Heart right ventricle (tissue), 16 donors: ENCODE measurements around the gene TADA2A. TPM values are rescaled to one million over a fixed set of nuclear protein-coding genes. Genes with fewer than 3 reads are reported as not detected.

Experiments used
- ATAC-seq, 8 donors: fragments of 200-7000 bp; cut with Tn5 transposase; one replicate each; pipeline ENCODE4 v1.9.1; 2020; ENCODE audit warnings: mild to moderate bottlenecking in 8 of 8, moderate library complexity in 8 of 8, moderate number of reproducible peaks in 1 of 8
- DNase-seq, 2 donors: peaks; one replicate each; pipeline ENCODE4 v3.0.0-alpha.2; 2020
- H3K27ac ChIP-seq, 10 donors: fragments of 200-600 bp; sonication (generic) in 2 of 10; one replicate each; pipeline versions ENCODE4 v1.5.0 to v1.8.0; 2020 to 2022; ENCODE audit warnings: mild to moderate bottlenecking in 3 of 10
- H3K27me3 ChIP-seq, 7 donors: fragments of 200-600 bp; one replicate each; pipeline ENCODE4 v1.8.0; 2021 to 2022; ENCODE audit warnings: mild to moderate bottlenecking in 2 of 7
- H3K36me3 ChIP-seq, 9 donors: fragments of 200-600 bp; sonication (generic) in 1 of 9; one replicate each; pipeline versions ENCODE4 v1.5.0 to v1.8.0; 2020 to 2022; ENCODE audit warnings: mild to moderate bottlenecking in 2 of 9
- H3K4me1 ChIP-seq, 9 donors: fragments of 200-600 bp; sonication (generic) in 1 of 9; one replicate each; pipeline versions ENCODE4 v1.5.0 to v1.8.0; 2020 to 2022; ENCODE audit warnings: mild to moderate bottlenecking in 4 of 9
- H3K4me3 ChIP-seq, 10 donors: fragments of 200-600 bp; sonication (generic) in 2 of 10; one replicate each; pipeline versions ENCODE4 v1.5.0 to v1.8.0; 2020 to 2022; ENCODE audit warnings: mild to moderate bottlenecking in 7 of 10, moderate library complexity in 2 of 10
- H3K9me3 ChIP-seq, 11 donors: fragments of 200-600 bp in 10 of 11; sonication (generic) in 2 of 11; one replicate each; pipeline versions ENCODE4 v1.5.0 to v1.8.0; 2013 to 2022; ENCODE audit warnings: mild to moderate bottlenecking in 2 of 11, control low read depth in 1 of 11, moderate library complexity in 1 of 11
- CTCF ChIP-seq, 9 donors: fragments of 200-600 bp; sonication (generic) in 2 of 9; IDR thresholded peaks; one replicate each; pipeline versions ENCODE4 v1.5.0 to v1.8.0; 2021 to 2022; ENCODE audit warnings: antibody characterized with exemption in 9 of 9, mild to moderate bottlenecking in 5 of 9, moderate library complexity in 1 of 9
- WGBS, 2 donors: extraction: QIAGEN DNeasy Blood & Tissue Kit; methylation state at CpG; one replicate each; pipeline ENCODE4 v1.1.7; 2013; ENCODE audit warnings: inconsistent platforms in 1 of 2; 5-methylcytosine and 5-hydroxymethylcytosine counted together
- intact Hi-C, 10 donors: fragments of 100-400 bp; cut with DNase I; formaldehyde crosslinking; loops; one replicate each; pipeline versions ENCODE4 v1.11.1 to v1.14.2; 2022
- polyA plus RNA-seq, 2 donors: library from polyadenylated mRNA; stranded (reverse); fragments of 200-250 nt; gene quantifications; one replicate each; pipeline ENCODE4 v1.2.3, GENCODE V29; 2013
- total RNA-seq, 10 donors: library from RNA; stranded (reverse); fragmentation: NEBNext Ultra II Directional in 3 of 10; extraction: Animal tissue kit (Norgen Biotek cat#: 25700) in 3 of 10; gene quantifications; one replicate each; pipeline versions ENCODE4 v1.2.1 to v1.2.4, GENCODE V29; 2021 to 2023
- donor health status: Arrhythmogenic right ventricular cardiomyopathy.
- donor health status: ischemic (EF 13 %, LVEDD 7.1; RV severe dilation, severe dysfunction).
- donor health status: healthy with polysubstance abuse.
- donor health status: DM: no; HTN: yes; CAD: no.
- donor health status: DM: no; HTN: no; CAD: no.
- donor health status: ischemic (EF 25% LVEDD 6.9; RV normal size, moderate dysfunction).
- donor health status: ischemic (EF 25% LVEDD 5.7; RV mildly dilated, moderate dysfunction).
- donor health status: healthy.
- donor health status: DM: yes; HTN: yes; CAD: no.
- donor health status: Ischemic cardiomyopathy.
- donor health status: ischemic (EF 35%, LVEDD 5.7; RV mildly dilated, moderate dysfunction).
- donor health status: nonischemic (EF 11% LVEDD 7.7; RV severe dilation, severe dysfunction).
- donor health status: DM: yes; HTN: yes; CAD: no.
- donor health status: PGD.
- donor health status: ischemic (EF 29% LVEDD 5.4; RV normal size, mild dysfunction).
- donor health status: nonischemic (EF 23%, LVEDD 6.1; RV moderate dilation, normal function).

Gene TADA2A
- total and polyA plus RNA-seq, 12 donors = 6.7 to 18.4 (median 13.1) TPM

DNA sequence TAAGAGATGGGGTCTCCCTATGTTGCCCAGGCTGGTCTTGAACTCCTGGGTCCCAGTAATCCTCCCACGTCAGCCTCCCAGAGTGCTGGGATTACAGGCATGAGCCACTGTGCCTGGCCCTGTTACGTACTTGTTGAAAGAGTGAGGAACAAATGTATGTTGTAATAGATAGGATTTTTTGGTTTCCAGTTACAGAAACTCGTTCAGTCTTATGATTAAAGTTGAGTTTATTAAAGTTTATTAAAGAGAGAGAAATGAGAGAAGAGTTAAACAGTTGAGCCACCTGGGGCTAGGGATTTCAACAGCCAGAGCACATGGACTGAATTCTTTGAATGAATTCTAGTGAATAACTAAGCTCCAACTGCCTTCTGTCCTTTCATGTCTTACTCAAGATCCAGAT is 3.7 kb downstream of the TADA2A start:
- peaks cover 0 to 56% (median 40%) of the 10 kb centered on the region in 9 donors for H3K36me3 ChIP-seq
- intact Hi-C loops = no loop called here
- TF ChIP-seq CTCF (IDR thresholded peaks at IDR 0.05) = no peak
- no peak for DNase-seq
- H3K4me3 ChIP-seq = no peak overlapping the region
- H3K9me3 ChIP-seq = no peaks in the 10 kb centered on the region
- H3K27me3 ChIP-seq = no peaks in the 10 kb centered on the region
- WGBS, 2 donors = 92 to 96% methylated on average over 3 of the region's 3 CpGs
- no peak for ATAC-seq
- no peak overlapping the region for H3K27ac ChIP-seq
- H3K4me1 ChIP-seq = peaks cover 0 to 21% (median 11%) of the 10 kb centered on the region in 9 donors

DNA sequence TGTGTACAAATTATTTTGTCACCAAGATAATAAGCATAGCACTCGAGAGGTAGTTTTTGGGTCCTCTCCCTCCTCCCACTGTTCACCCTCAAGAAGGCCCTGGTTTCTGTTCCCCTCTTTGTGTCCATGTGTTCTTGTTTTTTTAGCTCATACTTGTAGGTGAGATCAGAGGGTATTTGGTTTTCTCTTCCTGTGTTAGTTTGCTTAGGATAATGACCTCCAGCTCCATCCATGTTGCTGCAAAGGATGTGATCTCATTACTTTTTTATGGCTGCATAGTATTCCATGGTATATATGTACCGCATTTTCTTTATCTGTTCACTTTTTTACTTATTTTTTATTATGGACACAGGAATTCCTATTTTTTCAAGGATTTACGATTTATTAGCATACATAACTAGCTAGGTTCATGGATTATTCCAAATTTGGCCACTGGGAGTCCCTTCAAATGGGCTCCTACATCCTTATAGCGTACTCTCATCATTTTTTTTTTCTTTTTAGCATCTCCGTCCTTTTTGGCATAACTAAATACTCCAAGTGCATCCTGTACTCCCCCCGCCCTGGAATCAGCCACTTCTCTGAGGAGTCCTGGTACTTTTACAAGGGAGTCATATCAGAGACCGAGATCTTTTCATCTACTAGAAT is 7.3 kb downstream of the TADA2A start:
- 94 to 95% methylated on average over 7 of the region's 7 CpGs for WGBS, 2 donors
- Histone ChIP-seq H3K27ac (no peak overlapping the region), H3K9me3 (no peaks in the 10 kb centered on the region), H3K36me3 (peaks cover 0 to 93% (median 43%) of the 10 kb centered on the region in 9 donors), H3K27me3 (no peaks in the 10 kb centered on the region), H3K4me1 (no peaks in the 10 kb centered on the region), H3K4me3 (no peak overlapping the region)
- ATAC-seq = no peak
- intact Hi-C loops = no loop called here
- peak in 1 of 9 donors; percentile 6 for TF ChIP-seq CTCF (IDR thresholded peaks at IDR 0.05)
- no peak for DNase-seq

- H3K9me3 ChIP-seq = no peaks in the 10 kb centered on the region
- intact Hi-C loops = no loop called here
- H3K4me3 ChIP-seq = no peak overlapping the region
- no peak for DNase-seq
- no peak for ATAC-seq
- no peak overlapping the region for H3K27ac ChIP-seq
- no peaks in the 10 kb centered on the region for H3K27me3 ChIP-seq
- WGBS, 2 donors = 88 to 90% methylated on average over 2 of the region's 2 CpGs
- no peak for TF ChIP-seq CTCF (IDR thresholded peaks at IDR 0.05)
- H3K4me1 ChIP-seq = no peaks in the 10 kb centered on the region
- peaks cover 0 to 97% (median 39%) of the 10 kb centered on the region in 9 donors for H3K36me3 ChIP-seq
These were observed 11.2 kb downstream of the TADA2A start for GRCh38 chr17:37417852-37418251.

GRCh38 chr17:37422971-37423625 is 16.4 kb downstream of the TADA2A start:
- Histone ChIP-seq H3K36me3 (peaks cover 0 to 97% (median 53%) of the 10 kb centered on the region in 9 donors), H3K4me3 (no peak overlapping the region), H3K9me3 (no peaks in the 10 kb centered on the region), H3K27ac (no peak overlapping the region), H3K27me3 (no peaks in the 10 kb centered on the region), H3K4me1 (no peaks in the 10 kb centered on the region)
- no peak for TF ChIP-seq CTCF (IDR thresholded peaks at IDR 0.05)
- intact Hi-C loops = loop anchor here in 1 of 10 donors (10.0 kb wide), 1 partner anchor 62 kb away; the partner anchor contains the start of gene DUSP14
- 65 to 89% methylated on average over 4 of the region's 4 CpGs for WGBS, 2 donors
- DNase-seq (no peak), ATAC-seq (no peak)
